BE2C (cell line): ENCODE results near the gene PDE4DIP.
"Not testable (repeated sequence)": the region's sequence is repeated elsewhere in the genome, so short reads cannot be mapped to it uniquely, and the experiment has no call there.

ENCODE experiments used
- DNase-seq: peaks from one replicate; pipeline ENCODE4 v3.0.0-alpha.2; 2020
- H3K27me3 ChIP-seq: fragments of 250-450 bp; sonication (Bioruptor Pico); 2 replicates; pipeline ENCODE4 v1.5.1; 2020; ENCODE audit warnings: mild to moderate bottlenecking
- H3K36me3 ChIP-seq: fragments of 250-450 bp; sonication (Bioruptor Pico); 2 replicates; pipeline ENCODE4 v1.5.1; 2020; ENCODE audit warnings: mild to moderate bottlenecking
- H3K4me1 ChIP-seq: fragments of 250-450 bp; sonication (Bioruptor Pico); 2 replicates; pipeline ENCODE4 v1.5.1; 2020
- H3K4me3 ChIP-seq: 2 replicates; pipeline ENCODE4 v1.5.1; 2011; ENCODE audit warnings: low read depth, low read length
- H3K9me3 ChIP-seq: fragments of 250-450 bp; sonication (Bioruptor Pico); 2 replicates; pipeline ENCODE4 v1.5.1; 2020

PDE4DIP gene

GRCh38 chr1:148969126-148969525 is 124.9 kb downstream of the PDE4DIP start:
- H3K4me1 ChIP-seq, H3K9me3 ChIP-seq, DNase-seq, H3K36me3 ChIP-seq, H3K4me3 ChIP-seq, H3K27me3 ChIP-seq: not testable (repeated sequence)

GRCh38 chr1:148975453-148975852 is 131.2 kb downstream of the PDE4DIP start:
- not testable (repeated sequence) for DNase-seq

GRCh38 chr1:148975866-148976537 is 131.8 kb downstream of the PDE4DIP start:
- DNase-seq, H3K27me3 ChIP-seq, H3K9me3 ChIP-seq, H3K36me3 ChIP-seq, H3K4me3 ChIP-seq, H3K4me1 ChIP-seq: not testable (repeated sequence)

More at GRCh38 chr1:148975453-148975852, 131.2 kb downstream of the PDE4DIP start:
- not testable (repeated sequence) for H3K36me3 ChIP-seq, H3K27me3 ChIP-seq, H3K4me3 ChIP-seq, H3K4me1 ChIP-seq, H3K9me3 ChIP-seq

DNA sequence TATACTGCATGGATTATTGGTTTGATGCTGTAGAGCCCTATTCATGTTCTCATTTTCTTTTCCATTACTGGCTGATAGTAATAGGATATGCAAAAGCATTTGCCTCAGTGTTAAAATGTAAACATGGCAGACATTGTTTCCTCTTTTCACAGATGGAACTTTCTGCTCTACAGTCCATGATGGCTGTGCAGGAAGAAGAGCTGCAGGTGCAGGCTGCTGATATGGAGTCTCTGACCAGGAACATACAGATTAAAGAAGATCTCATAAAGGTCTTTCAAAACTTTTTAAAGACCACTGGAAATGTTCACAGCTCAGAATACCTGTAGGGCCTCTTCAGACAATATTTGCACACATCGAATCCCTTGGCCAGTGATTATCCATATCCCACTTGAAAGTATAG is 133.6 kb downstream of the PDE4DIP start:
- not testable (repeated sequence) for H3K4me1 ChIP-seq, H3K4me3 ChIP-seq, H3K36me3 ChIP-seq, H3K9me3 ChIP-seq, DNase-seq, H3K27me3 ChIP-seq

DNA sequence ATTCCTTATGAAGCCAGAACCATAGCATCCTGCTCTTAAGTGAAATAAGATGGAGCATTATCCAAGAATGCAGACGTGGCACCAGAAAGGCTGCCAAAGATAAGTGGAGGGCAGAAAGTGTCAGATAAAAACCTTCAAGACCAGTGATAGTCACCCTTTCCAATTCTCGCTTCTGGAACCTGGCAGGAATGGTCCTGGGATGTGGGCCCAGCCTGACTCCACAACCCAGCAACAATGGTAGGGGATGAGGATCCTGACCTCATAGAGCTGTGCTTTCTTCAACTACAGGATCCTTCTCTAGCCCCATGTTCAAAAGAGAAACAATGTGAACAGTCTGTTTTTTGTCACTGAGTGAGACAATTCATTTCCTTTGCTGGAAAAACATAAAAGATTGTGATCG is 145.2 kb downstream of the PDE4DIP start:
- not testable (repeated sequence) for H3K4me1 ChIP-seq, H3K27me3 ChIP-seq, DNase-seq, H3K36me3 ChIP-seq, H3K9me3 ChIP-seq, H3K4me3 ChIP-seq

DNA sequence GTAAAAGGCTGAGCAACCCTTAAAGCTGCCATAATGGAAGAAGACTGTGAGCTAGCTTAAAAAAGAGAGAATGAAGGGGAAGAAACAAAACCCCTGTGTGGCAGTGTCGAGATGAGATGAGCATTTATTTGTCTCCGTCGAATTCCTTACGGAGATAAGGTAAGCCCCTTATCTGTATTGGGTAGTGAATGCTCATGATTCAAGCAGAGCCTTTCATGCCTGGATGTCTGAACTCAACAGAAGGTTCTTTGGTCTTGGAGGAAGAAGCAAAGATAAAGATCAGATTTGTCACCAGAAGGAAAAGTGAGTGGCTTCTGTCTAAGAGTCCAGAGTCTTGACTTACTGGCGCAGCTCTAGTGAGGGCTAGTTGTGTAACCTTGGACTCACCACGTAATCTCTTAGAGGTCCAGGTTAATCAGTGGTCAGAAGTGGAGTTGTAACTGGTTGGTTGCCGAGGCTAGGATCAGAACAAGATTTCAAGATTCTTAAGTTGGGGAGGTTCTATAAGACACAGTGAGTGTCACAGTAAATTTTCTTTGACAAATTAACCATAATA is 146.1 kb downstream of the PDE4DIP start:
- H3K4me1 ChIP-seq, DNase-seq, H3K9me3 ChIP-seq, H3K36me3 ChIP-seq, H3K4me3 ChIP-seq, H3K27me3 ChIP-seq: not testable (repeated sequence)

- H3K36me3 ChIP-seq, H3K4me1 ChIP-seq, H3K4me3 ChIP-seq, H3K9me3 ChIP-seq, H3K27me3 ChIP-seq, DNase-seq: not testable (repeated sequence)
Measured at GRCh38 chr1:148991818-148992217, 147.6 kb downstream of the PDE4DIP start.

DNA sequence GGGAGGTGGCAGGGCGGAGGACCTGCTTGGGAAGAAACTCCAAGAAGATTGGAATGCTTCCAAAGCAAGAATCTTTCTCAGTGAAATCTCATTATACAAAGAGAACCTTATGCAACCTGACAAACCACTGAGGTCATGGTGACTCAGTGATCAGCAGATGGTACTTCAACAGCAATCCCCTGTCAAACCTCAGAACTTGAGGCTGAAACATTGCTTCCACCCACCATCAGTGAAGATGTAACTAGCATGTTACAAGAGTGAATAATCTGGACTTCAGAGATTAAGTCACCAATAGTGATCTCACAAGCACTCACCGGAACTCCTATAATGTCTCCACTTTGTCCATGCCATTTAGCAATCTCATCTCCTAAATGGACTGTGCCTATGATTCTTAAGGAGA is 148.1 kb downstream of the PDE4DIP start:
- not testable (repeated sequence) for H3K4me1 ChIP-seq, H3K36me3 ChIP-seq, H3K4me3 ChIP-seq, H3K27me3 ChIP-seq, H3K9me3 ChIP-seq, DNase-seq

DNA sequence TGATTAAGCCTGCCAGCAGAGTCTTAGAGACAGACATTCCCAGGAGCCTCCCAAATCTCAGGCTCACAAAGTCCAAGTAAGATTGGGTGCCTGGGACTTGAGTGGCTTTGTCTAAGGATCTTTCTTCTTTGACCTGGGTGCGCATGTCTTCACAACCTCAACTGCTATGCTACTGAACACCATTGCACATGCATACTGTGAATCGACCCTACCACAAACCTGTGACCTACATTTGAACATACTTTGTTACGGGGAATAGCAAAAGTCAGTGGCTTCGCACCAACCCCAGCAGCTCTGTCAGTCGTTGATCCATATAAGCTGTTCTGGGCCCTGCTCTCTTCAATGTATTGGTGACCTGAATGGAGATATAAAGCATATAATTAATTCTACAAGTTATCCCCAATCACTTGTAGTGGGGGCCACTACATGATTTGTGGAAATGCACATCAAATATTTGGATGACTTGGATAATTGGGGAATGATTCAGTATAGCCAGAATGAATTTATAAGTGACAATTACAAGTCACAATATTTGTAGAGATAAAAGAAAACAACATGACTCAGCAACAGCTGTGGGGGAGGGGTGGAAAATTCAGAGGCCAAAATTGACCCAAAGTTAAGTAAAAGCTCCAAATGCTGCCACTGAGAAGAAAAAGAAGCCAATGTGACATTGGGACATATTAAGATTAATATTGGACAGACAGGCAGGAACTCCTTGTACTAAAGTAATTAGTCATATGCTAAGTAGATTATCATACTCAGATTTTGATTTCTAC is 152.4 kb downstream of the PDE4DIP start:
- not testable (repeated sequence) for H3K9me3 ChIP-seq, H3K4me1 ChIP-seq, H3K36me3 ChIP-seq, H3K27me3 ChIP-seq, DNase-seq, H3K4me3 ChIP-seq

DNA sequence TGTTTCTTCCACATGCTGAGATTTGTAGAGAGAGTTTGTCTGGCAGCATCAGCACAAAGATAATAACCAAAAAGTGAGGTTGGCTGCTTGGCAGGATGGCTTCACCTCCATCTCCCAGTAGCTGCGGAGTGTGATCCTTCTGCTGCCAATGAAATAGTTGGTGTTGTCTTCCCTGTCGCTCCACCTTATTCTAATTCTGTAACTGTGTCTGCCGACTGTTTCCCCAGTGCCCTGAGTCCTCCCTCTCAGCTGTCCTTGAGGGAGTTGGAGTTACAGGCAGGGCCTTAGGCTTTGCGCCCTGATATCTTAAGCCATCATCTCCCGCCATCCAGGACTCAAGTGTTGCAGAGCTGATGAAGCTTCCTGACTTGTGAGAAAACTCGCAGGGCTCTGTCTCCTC is 153.2 kb downstream of the PDE4DIP start:
- not testable (repeated sequence) for H3K36me3 ChIP-seq, H3K4me3 ChIP-seq, H3K9me3 ChIP-seq, DNase-seq, H3K4me1 ChIP-seq, H3K27me3 ChIP-seq

DNA sequence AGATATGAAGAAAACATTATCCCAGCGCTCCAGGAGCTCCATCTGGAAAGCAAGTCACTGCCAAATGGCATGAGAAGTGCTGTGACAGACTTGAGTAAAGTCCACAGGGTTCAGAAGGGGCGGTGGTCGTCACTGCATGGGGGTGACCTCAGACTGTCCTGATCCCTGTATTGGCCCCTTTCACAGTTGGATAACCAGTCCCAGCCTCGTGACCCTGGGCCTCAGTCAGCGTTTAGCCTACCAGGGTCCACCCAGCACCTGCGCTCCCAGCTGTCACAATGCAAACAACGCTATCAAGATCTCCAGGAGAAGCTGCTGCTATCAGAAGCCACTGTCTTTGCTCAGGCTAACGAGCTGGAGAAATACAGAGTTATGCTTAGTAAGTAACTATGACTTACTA is 158.4 kb downstream of the PDE4DIP start:
- H3K4me3 ChIP-seq, H3K9me3 ChIP-seq, DNase-seq, H3K27me3 ChIP-seq, H3K36me3 ChIP-seq, H3K4me1 ChIP-seq: not testable (repeated sequence)

DNA sequence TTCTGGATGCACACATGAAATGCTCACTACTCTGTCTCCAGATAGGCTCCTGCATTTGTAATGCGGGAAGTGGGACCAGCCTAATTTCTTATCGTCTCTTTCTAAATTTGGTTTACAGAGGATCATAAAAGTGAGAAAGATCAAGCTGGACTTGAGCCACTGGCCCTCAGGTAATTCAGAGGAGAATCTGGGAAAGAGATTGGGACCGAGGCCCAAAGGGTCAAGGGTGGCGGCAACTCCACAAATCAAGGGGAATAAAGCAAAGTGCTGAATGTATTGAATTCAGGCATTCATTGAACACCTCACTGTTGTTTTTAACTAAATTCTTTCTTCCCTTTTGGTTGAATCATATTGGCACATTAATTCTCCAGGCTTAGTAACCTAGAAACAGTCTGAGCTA is 164.1 kb downstream of the PDE4DIP start:
- not testable (repeated sequence) for H3K4me3 ChIP-seq, H3K27me3 ChIP-seq, H3K36me3 ChIP-seq, DNase-seq, H3K4me1 ChIP-seq, H3K9me3 ChIP-seq

- not testable (repeated sequence) for H3K4me1 ChIP-seq, H3K9me3 ChIP-seq, H3K4me3 ChIP-seq, H3K36me3 ChIP-seq, H3K27me3 ChIP-seq, DNase-seq
Measured at GRCh38 chr1:149008769-149009168, 164.5 kb downstream of the PDE4DIP start.

GRCh38 chr1:149009761-149010160 is 165.5 kb downstream of the PDE4DIP start:
- not testable (repeated sequence) for DNase-seq, H3K9me3 ChIP-seq, H3K36me3 ChIP-seq, H3K4me3 ChIP-seq, H3K4me1 ChIP-seq, H3K27me3 ChIP-seq

DNA sequence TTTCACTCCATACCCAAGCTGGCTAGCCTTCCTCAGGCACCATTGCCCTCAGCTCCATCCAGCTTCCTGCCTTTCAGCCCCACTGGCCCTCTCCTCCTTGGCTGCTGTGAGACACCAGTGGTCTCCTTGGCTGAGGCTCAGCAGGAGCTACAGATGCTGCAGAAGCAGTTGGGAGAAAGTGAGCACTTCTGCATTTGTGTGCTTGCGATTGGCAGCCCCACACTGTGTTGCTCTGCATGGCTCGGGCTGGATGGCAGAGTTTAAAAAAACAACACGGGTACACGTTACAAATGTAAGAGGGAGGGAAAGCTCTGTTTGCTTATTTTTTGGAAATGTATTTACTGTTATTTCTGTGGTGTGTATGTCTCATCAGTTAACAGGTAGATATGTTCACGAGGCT is 168.4 kb downstream of the PDE4DIP start:
- H3K27me3 ChIP-seq, H3K4me3 ChIP-seq, H3K9me3 ChIP-seq, H3K4me1 ChIP-seq, H3K36me3 ChIP-seq, DNase-seq: not testable (repeated sequence)

DNA sequence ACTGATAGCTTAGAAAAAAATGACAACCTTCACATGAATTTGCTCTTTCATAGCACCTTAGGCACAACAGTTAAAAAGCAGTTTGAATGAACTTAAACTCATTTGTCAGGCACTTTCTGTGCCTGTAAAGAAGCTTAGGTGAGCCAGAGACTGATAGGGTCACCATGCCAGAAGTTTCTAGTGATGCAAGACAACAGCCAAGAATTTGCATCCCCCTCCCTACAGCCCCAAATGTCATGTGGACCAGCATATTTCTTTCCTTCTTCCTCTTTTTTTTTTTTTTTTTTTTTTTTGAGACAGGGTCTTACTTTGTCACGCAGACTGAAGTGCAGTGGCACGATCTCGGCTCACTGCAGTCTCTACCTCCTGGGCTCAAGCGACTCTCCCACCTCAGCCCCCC is 169.3 kb downstream of the PDE4DIP start:
- not testable (repeated sequence) for H3K36me3 ChIP-seq, H3K4me1 ChIP-seq, H3K27me3 ChIP-seq, H3K9me3 ChIP-seq, H3K4me3 ChIP-seq, DNase-seq
